SU-DHL-6 (cell line): ENCODE measurements around the gene CREG2.

Source experiments
- H2AFZ ChIP-seq: fragments of 200-600 bp; sonication (generic); 2 replicates; pipeline ENCODE4 v1.6.1; 2014; ENCODE audit warnings: low read depth, mild to moderate bottlenecking, moderate library complexity, mixed read lengths, antibody characterized with exemption, low read length; ENCODE audit not compliant: severe bottlenecking
- H3F3A ChIP-seq: fragments of 200-600 bp; shearing (Covaris generic); 2 replicates; pipeline ENCODE4 v1.6.0; 2016; ENCODE audit warnings: antibody characterized with exemption, mild to moderate bottlenecking; ENCODE audit not compliant: insufficient read depth
- H3K27ac ChIP-seq: fragments of 200-600 bp; sonication (generic); 2 replicates; pipeline ENCODE4 v1.5.1; 2016; ENCODE audit warnings: low read depth, mild to moderate bottlenecking, low read length, moderate library complexity, mixed read lengths
- H3K27me3 ChIP-seq: fragments of 200-600 bp; sonication (generic), shearing (Covaris generic); 2 replicates; pipeline ENCODE4 v1.6.0; 2014; ENCODE audit warnings: mild to moderate bottlenecking, low read length
- H3K36me3 ChIP-seq: fragments of 200-600 bp; sonication (generic); 2 replicates; pipeline ENCODE4 v1.6.1; 2014; ENCODE audit warnings: mild to moderate bottlenecking, low read length, mixed read lengths
- H3K4me2 ChIP-seq: fragments of 300-600, 200-600 bp; shearing (Covaris generic), sonication (generic); 2 replicates; pipeline ENCODE4 v1.6.0; 2014; ENCODE audit warnings: low read length, low read depth, mild to moderate bottlenecking; ENCODE audit not compliant: poor library complexity, severe bottlenecking
- H3K4me3 ChIP-seq: fragments of 200-600 bp; sonication (generic); 2 replicates; pipeline ENCODE4 v1.5.1; 2014; ENCODE audit warnings: antibody characterized with exemption, low read length, mild to moderate bottlenecking, mixed read lengths; ENCODE audit not compliant: insufficient read depth, poor library complexity, severe bottlenecking
- H3K79me2 ChIP-seq: fragments of 200-600 bp; sonication (generic); 2 replicates; pipeline ENCODE4 v1.6.1; 2014; ENCODE audit warnings: mild to moderate bottlenecking, low read length, moderate library complexity; ENCODE audit not compliant: insufficient read depth
- H3K9ac ChIP-seq: fragments of 200-600 bp; sonication (generic); 2 replicates; pipeline ENCODE4 v1.7.0; 2014; ENCODE audit warnings: mild to moderate bottlenecking, low read length
- H3K9me2 ChIP-seq: fragments of 200-600 bp; sonication (generic); replicated peaks from 2 replicates; pipeline ENCODE4 v1.6.1; 2014; ENCODE audit warnings: low read length; ENCODE audit not compliant: insufficient read depth
- H3K9me3 ChIP-seq: fragments of 200-600 bp; sonication (generic); 2 replicates; pipeline ENCODE4 v1.6.1; 2014; ENCODE audit warnings: low read length, mixed read lengths; ENCODE audit not compliant: insufficient read depth
- H4K20me1 ChIP-seq: fragments of 200-600 bp; sonication (generic); 2 replicates; pipeline ENCODE4 v1.6.1; 2014; ENCODE audit warnings: low read depth, mild to moderate bottlenecking, antibody characterized with exemption, low read length, moderate library complexity, mixed read lengths
- EZH2phosphoT487 ChIP-seq: fragments of 200-600 bp; sonication (generic), shearing (Covaris generic); conservative IDR thresholded peaks from 2 replicates; pipeline ENCODE4 v1.6.1; 2018; ENCODE audit warnings: mild to moderate bottlenecking, antibody characterized with exemption, low read length, moderate library complexity, mixed read lengths
- TF ChIP-seq, protein P1 (sequence below): fragments of 200-600 bp; sonication (generic); IDR thresholded peaks from one replicate; pipeline ENCODE4 v1.5.1; 2017; ENCODE audit warnings: antibody characterized with exemption, mild to moderate bottlenecking, low read length, moderate library complexity; ENCODE audit not compliant: insufficient read depth, poor library complexity, severe bottlenecking

CREG2 gene

DNA sequence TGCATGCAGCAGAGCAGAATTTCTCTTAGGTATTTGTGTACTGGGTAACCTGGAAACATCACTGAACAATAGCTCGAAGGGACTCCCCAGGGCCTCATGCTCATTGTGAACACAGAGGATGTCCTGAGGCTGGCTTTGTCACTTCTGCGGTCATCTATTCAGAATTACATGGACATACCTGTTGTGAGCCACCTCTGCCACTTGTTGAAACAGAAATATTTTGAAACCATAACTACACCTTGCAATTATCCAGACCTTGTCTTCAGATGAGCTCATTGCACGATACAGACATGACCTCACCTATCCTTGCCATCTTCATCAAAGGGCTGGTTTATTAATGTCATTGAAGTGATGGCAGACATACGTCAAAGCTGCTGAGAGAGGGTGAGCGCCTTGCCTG is 23.4 kb upstream of the CREG2 start:
- Histone ChIP-seq H3K36me3 (no peaks in the 10 kb centered on the region), H3K4me2 (no peak overlapping the region), H3K27me3 (no peaks in the 10 kb centered on the region), H3K4me3 (no peak overlapping the region), H4K20me1 (no peaks in the 10 kb centered on the region), H3F3A (no peaks in the 10 kb centered on the region), H3K27ac (no peak overlapping the region), H3K9me3 (no peaks in the 10 kb centered on the region), H3K9me2 (no peaks in the 10 kb centered on the region), H2AFZ (no peak overlapping the region), H3K79me2 (no peaks in the 10 kb centered on the region), H3K9ac (no peak overlapping the region)
- TF ChIP-seq, protein P1, sequence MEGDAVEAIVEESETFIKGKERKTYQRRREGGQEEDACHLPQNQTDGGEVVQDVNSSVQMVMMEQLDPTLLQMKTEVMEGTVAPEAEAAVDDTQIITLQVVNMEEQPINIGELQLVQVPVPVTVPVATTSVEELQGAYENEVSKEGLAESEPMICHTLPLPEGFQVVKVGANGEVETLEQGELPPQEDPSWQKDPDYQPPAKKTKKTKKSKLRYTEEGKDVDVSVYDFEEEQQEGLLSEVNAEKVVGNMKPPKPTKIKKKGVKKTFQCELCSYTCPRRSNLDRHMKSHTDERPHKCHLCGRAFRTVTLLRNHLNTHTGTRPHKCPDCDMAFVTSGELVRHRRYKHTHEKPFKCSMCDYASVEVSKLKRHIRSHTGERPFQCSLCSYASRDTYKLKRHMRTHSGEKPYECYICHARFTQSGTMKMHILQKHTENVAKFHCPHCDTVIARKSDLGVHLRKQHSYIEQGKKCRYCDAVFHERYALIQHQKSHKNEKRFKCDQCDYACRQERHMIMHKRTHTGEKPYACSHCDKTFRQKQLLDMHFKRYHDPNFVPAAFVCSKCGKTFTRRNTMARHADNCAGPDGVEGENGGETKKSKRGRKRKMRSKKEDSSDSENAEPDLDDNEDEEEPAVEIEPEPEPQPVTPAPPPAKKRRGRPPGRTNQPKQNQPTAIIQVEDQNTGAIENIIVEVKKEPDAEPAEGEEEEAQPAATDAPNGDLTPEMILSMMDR = no peak
- no peak for TF ChIP-seq EZH2phosphoT487

DNA sequence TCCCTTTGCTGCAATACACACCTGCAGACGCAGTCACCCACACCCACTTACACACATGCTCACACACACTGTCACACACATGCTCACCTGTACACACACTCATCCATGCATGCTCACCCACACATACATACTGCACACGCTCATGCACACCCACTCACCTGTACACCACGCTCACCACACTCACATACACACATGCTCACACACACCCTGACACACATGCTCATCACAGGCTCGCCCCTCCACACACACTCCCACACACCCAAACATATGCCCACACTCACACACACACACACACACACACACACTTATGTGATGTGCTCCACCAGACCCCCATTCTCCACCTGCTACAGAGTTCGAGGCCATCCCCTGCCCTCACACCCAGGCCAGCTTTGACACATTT is 22.8 kb upstream of the CREG2 start:
- Histone ChIP-seq H3K4me3 (no peak overlapping the region), H3K36me3 (no peaks in the 10 kb centered on the region), H3K27me3 (no peaks in the 10 kb centered on the region), H3K4me2 (no peak overlapping the region), H3K27ac (no peak overlapping the region), H3K9me2 (no peaks in the 10 kb centered on the region), H3K9ac (no peak overlapping the region), H2AFZ (no peak overlapping the region), H3K79me2 (no peaks in the 10 kb centered on the region), H3F3A (no peaks in the 10 kb centered on the region), H3K9me3 (no peaks in the 10 kb centered on the region), H4K20me1 (no peaks in the 10 kb centered on the region)
- TF ChIP-seq, protein P1 = no peak
- TF ChIP-seq EZH2phosphoT487 = no peak

DNA sequence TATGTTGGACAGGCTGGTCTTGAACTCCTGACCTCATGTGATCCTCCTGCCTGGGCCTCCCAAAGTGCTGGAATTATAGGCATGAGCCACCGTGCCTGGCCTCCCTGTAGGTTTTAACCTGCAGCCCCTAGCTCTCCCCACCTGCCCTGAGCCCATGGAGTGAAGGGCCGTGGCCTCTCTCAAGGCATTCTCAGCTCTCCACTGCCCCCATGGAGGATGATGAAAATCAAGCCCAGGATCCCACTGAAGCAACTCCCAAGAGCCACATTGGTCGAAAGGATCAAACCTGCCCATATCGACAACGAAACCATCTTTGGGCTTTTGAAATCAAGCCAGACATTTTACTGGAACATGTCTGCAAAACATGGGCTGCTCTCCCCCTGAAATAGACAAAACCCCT is 22.4 kb upstream of the CREG2 start:
- no peak overlapping the region for H3K4me2 ChIP-seq
- no peaks in the 10 kb centered on the region for H4K20me1 ChIP-seq
- no peaks in the 10 kb centered on the region for H3F3A ChIP-seq
- no peak for TF ChIP-seq EZH2phosphoT487
- H3K9me2 ChIP-seq = no peaks in the 10 kb centered on the region
- H3K9me3 ChIP-seq = no peaks in the 10 kb centered on the region
- H3K36me3 ChIP-seq = no peaks in the 10 kb centered on the region
- no peak overlapping the region for H2AFZ ChIP-seq
- no peak overlapping the region for H3K9ac ChIP-seq
- no peak overlapping the region for H3K4me3 ChIP-seq
- no peaks in the 10 kb centered on the region for H3K79me2 ChIP-seq
- H3K27ac ChIP-seq = no peak overlapping the region
- H3K27me3 ChIP-seq = no peaks in the 10 kb centered on the region

DNA sequence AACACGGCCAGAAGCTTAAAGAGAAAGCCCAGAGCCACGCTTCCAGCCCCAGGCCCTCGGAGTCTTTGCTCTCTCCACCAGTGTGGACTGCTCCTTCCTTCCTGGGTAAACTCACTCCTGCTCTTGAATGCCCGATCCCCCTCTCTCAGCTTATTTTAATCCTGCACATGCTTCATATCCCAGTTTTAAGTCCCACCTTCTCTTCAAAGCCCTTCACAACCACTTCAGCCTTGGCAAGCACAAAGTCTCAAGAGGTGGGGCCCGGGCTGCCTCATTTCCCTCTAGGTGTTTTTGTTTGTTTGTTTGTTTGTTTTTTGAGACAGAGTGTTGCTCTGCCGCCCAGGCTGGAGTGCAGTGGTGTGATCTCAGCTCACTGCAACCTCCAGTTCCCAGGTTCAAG is 21.6 kb upstream of the CREG2 start:
- Histone ChIP-seq H3K9ac (no peak overlapping the region), H3K4me3 (no peak overlapping the region), H3K9me3 (no peaks in the 10 kb centered on the region), H2AFZ (no peak overlapping the region), H3F3A (no peaks in the 10 kb centered on the region), H3K9me2 (no peaks in the 10 kb centered on the region), H3K36me3 (no peaks in the 10 kb centered on the region), H3K79me2 (no peaks in the 10 kb centered on the region), H4K20me1 (no peaks in the 10 kb centered on the region), H3K4me2 (no peak overlapping the region), H3K27ac (no peak overlapping the region), H3K27me3 (no peaks in the 10 kb centered on the region)
- TF ChIP-seq, protein P1 = no peak
- TF ChIP-seq EZH2phosphoT487 = no peak
